ENCODE results near the gene MMS19.
"Not testable (repeated sequence)": the region's sequence is repeated elsewhere in the genome, so short reads cannot be mapped to it uniquely, and the experiment has no call there.

Gene MMS19

DNA sequence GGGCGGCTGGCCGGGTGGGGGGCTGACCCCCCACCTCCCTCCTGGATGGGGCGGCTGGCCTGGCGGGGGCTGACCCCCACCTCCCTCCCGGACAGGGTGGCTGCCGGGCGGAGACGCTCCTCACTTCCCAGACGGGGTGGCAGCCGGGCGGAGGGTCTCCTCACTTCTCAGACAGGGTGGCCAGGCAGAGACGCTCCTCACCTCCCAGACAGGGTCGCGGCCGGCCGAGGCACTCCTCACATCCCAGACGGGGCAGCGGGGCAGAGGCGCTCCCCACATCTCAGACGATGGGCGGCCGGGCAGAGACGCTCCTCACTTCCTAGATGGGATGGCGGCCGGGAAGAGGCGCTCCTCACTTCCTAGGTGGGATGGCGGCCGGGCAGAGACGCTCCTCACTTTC lies 30.7 kb upstream of the MMS19 start:
- not testable (repeated sequence) for DNase-seq

DNA sequence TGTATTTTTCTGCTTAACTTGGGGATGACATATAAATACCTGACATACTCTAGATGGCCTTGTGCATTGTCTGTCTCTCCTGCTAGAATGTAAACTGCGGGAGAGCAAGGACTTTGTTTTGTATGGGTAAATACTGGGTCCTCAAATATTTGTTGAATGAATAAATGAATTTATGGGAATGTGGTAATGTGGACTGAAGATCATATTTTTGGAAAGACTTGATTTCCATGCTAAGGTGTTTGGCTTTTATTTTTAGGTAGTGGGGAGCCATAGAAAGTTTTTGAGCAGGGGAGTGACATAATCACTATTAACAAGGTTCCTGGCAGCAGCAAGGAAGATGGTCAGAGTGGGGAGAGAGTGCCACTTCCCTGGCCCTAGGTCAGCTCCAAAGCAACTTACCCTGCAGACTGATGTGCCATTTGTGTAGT lies 27.5 kb upstream of the MMS19 start:
- no peak for DNase-seq

DNA sequence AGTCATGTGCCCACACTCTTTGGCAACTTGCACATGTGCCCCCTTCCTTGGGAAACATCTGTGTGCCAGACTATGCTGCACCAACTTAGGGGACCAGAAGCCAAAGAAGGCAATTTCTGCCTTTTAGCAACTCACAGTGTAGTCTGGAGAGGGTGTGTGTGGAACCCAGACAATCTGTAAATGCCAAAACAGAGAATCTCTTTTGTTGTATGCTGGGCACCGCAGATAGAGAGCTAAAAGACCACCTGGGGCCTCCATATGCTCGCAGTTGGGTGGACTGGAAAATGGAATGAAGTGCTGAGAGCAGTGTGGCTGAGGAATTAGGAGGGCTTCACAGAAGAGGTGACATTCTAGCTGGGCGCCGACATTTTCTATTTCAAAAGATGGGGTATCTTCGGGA lies 26.9 kb upstream of the MMS19 start:
- DNase-seq = no peak

DNA sequence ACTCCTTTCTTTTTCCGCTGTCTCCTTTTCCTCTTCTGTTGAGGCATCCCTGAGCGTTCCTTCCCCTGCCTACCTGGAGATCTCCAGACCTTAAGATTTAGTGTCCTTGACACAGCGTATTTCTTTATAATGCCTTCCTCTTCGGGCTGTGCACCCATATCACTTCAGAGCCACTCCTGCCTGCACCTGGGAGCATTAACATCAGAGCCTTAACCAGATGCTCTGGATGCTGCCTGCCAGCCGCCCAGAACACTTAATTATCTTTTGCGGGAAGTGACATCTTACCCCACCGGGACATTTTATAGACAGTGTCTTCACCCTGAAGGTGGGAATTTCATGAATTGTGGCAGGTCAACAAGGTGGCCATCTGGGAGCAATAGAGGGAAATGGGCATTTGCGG lies 24.7 kb upstream of the MMS19 start:
- peak in 1 of 2 experiments; percentile 8 for DNase-seq

- DNase-seq = no peak
Measured at GRCh38 chr10:97522071-97522470, 23.8 kb upstream of the MMS19 start.

- no peak for DNase-seq
Measured at GRCh38 chr10:97520978-97521761, 22.9 kb upstream of the MMS19 start.

DNA sequence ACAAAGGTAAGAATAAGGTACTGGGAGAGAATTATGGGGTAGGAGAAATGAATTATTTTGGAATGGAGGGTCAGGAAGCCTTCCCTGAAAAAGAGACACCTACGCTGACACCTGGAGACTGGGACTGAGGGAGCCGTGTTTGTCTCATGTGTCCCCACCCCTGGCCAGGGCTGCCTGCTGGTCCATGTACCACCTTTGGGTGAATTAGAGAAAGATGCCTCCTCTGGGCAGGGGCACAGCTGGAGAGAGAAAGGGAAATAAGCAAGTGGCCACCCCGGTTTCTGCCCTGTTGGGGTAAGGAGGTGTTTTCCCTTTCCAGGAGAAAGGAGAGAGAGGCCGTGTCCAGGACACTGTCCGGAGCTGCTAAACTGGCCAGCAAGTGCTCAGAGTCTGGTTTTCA lies 22.3 kb upstream of the MMS19 start:
- DNase-seq = no peak

- DNase-seq = no peak
Measured at GRCh38 chr10:97519342-97519741, 21.1 kb upstream of the MMS19 start.

GRCh38 chr10:97518301-97519043 lies 20.2 kb upstream of the MMS19 start:
- DNase-seq = peak in 1 of 2 experiments; percentile 62

GRCh38 chr10:97517778-97518300 lies 19.6 kb upstream of the MMS19 start:
- DNase-seq = no peak

GRCh38 chr10:97517096-97517750 lies 19.0 kb upstream of the MMS19 start:
- DNase-seq = no peak

GRCh38 chr10:97515271-97515978 lies 17.2 kb upstream of the MMS19 start:
- DNase-seq = no peak

DNA sequence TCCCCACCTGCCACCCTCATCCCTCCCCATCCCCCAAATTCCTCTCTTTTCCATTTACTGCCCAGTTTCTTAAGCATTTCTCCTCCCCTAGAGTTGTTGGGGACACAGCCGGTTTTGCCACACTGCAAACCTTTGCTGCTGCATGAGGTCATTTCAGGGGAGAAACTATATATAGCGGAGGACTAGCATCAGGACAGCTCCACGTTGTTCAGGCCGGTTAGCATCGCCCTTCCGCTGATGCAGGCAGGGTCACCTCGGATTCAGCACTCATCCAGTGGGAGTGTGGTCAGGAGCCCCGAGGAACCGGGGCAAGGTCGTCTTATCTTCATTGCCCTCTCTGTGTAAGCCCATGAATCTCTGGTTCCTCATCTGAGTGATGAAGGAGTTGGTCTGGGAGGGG lies 16.1 kb upstream of the MMS19 start:
- DNase-seq = no peak

DNA sequence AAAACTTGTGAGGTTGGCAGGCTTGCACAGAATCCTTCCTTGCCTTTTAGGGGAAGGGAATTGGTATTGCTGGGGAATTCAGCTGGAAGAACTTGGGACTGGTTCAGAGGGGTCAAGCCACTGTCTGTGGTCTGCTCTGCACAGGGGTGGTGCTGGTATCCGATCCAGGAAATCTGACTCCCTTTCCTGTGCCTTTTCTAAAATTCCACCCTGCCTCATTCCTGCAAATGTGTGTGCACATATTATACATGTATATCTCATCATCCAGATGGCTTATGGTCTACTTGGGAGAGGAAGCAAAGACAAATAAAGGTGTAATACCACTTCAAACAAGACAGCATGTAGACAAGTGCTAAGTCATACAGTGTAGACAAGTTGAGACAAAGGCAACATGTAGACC lies 14.8 kb upstream of the MMS19 start:
- DNase-seq = no peak

DNA sequence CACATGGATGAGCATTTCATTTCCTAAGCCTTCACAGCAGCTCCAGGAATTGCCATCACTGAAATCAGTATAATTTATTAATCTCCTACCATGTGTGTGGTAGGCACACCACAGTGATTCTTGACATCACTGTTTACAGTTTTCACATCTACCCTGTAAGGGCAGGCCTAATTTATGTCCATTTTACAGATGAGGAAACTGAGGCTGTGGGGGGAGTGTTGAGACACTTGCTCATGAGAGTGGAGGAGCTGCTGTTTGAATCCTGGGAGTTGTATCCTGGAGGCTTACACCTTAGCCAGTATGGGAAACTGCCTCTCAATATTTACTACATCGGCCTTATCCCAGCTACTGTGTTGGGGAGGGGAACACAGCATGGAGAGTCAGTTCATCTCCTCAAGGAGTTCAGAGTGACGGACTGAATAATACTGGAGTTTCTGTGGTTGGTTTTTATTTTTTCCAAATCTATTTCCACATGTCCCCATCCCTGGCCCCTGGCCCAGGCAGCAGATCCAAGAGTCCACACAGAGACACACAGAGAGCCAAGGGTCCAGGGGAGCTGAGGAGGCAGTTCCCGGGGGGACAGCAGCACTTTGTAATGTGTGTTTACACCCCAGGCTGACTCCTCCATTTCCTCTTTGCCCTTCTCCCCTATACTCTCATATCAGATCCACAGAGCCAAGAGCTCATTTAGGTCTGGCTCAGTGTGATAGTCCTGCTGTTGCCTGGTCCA lies 13.7 kb upstream of the MMS19 start:
- DNase-seq = no peak

DNA sequence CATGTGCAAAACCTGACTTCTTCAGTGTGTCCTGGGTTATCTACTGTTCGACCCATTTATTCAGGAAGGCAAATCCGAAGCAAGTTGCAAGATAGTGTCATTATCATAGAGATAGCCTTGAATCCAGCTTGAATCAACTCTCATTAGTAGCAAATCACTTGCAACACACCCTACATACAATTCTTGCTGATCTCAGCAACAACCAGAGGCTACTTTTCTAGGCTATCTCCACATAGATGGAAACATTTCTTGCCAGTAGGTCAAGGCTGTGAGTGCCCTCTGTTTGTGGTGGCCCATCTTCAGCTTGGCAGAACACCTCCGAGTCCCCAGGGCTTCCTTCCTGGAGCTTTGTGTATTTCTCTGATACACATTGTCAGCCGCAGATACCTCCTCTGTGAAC lies 12.5 kb upstream of the MMS19 start:
- no peak for DNase-seq

GRCh38 chr10:97509120-97509680 lies 11.0 kb upstream of the MMS19 start:
- DNase-seq = no peak

DNA sequence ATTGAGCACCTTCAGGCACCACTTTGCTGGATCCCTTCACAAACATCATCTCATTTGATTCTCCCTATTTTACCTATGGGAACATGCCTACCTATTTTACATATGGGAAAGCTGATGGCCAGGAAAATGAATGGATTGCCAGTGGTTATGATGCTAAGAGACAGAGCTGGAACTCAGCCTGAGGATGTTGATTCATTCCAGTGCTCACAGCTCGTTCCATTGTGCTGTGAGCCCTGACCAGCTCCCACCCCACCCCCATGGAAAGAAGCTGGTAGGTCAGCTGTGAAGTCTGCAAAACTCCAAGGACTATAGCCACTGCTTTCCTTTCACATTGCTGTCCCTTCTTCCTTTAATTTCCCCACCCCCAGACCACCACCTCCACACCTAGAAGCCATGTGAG lies 10.1 kb upstream of the MMS19 start:
- no peak for DNase-seq

GRCh38 chr10:97506199-97506991 lies 8.2 kb upstream of the MMS19 start:
- DNase-seq = no peak

DNA sequence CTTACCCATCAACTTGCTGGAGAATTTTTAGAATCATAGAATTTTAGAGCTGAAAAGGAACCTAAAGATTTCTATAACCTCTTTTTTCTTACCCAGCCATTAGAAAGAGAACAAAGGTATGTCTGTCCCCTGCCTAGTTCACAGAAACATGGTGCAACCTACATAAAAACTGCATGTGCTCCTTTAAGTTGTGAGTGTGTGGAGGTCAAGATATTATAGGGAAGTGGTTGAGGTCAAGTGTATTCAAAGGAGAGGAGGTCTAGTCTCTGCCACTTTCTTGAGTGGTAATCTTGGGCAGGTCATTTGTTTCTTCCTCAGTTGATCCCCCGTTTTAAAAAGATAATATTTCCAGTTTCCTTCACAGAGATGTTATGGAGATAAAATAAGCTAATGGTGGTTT lies 6.9 kb upstream of the MMS19 start:
- DNase-seq = no peak

- no peak for DNase-seq
Measured at GRCh38 chr10:97503406-97503805, 5.2 kb upstream of the MMS19 start.
